IPS-11a (cell line): ENCODE measurements around the gene COP1.
"Not testable (repeated sequence)": the region's sequence is repeated elsewhere in the genome, so short reads cannot be mapped to it uniquely, and the experiment has no call there.

Source experiments
- H3K4me3 ChIP-seq: one replicate; pipeline ENCODE4 v1.5.1; 2013; ENCODE audit warnings: low read depth, low read length, control low read depth

Gene COP1

GRCh38 chr1:176136891-176137290 lies 70.2 kb downstream of the COP1 start:
- no peak overlapping the region for H3K4me3 ChIP-seq

GRCh38 chr1:176134666-176135065 lies 72.4 kb downstream of the COP1 start:
- no peak overlapping the region for H3K4me3 ChIP-seq

DNA sequence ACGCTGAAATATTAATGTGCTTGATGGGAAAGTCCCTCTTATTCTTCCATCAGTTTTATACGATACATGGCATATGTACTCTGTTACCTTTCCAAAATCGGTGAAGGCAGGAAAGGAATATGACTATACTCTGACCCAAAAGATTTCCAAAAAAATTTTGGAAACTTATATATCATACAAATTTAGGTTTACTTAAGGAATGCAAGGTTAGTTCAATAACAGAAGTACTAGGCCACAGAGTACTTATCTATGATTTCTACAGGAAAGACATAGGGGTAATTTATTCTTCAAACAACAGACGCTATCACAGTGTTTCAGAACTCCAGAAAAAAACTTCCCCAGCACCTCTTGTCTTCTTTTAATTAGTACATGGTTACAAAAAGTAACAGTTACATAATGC lies 84.8 kb downstream of the COP1 start:
- H3K4me3 ChIP-seq: no peak overlapping the region

DNA sequence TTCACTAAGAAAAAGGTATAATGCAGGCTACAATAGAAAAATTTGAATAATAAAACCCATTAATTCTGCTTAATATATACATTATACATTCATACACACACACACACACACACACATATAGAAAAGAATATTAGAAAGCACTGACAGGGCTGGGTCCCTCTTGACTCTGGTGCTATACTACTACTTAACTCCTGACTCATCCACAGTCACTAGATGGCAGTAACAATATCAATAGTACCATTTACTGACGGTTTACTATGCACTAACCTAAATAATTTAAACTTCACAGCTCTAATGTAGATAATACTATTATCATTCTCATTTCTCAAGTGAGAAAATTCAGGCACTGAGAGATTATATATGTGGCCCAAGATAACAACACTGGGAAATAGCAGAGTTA lies 87.5 kb downstream of the COP1 start:
- H3K4me3 ChIP-seq: no peak overlapping the region

GRCh38 chr1:176118985-176119384 lies 88.1 kb downstream of the COP1 start:
- no peak overlapping the region for H3K4me3 ChIP-seq

DNA sequence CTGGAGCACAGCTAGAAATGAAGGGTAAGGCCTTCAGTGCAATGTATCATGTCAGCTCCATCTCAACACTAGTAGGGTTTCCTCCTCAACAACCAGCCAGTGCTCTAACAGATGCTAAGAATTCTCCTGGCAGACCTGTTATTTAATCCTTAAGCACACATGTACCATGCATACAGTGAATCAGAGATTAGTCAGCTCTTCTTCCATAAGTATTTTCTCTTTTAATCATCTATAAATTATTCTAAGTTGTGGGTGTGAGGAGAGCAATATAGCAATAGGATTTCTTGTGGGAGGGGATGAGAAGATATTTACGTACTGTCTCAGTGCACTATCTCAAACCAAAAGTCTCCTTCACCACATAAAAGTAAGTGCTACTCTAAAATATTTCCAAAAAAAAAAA lies 95.3 kb downstream of the COP1 start:
- no peak overlapping the region for H3K4me3 ChIP-seq

- no peak overlapping the region for H3K4me3 ChIP-seq
Observed at GRCh38 chr1:176110203-176110602, 96.9 kb downstream of the COP1 start.

DNA sequence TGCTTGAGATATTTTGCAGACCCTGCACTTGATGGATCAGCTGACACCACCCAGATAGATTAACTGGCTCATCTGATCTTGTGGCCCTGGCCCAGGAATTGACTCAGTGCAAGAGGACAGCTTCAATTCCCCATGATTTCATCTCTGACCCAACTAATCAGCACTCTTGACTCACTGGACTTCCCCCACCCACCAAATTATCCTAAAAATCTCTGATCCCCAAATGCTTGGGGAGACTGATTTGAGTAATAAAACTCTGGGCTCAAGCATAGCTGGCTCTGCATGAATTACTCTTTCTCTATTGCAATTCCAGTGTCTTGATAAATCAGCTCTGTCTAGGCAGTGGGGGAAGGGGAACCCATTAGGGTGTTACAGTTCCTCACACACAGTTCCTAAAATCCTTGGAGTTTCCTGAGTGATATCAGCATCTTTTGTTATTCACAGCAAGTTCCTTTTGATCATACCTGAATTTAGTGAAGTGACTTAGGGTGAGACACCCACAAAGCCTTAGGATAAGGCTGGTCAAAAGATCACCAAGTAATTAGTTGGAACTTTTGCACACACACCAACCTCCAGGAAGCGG lies 104.2 kb downstream of the COP1 start:
- H3K4me3 ChIP-seq: no peak overlapping the region

DNA sequence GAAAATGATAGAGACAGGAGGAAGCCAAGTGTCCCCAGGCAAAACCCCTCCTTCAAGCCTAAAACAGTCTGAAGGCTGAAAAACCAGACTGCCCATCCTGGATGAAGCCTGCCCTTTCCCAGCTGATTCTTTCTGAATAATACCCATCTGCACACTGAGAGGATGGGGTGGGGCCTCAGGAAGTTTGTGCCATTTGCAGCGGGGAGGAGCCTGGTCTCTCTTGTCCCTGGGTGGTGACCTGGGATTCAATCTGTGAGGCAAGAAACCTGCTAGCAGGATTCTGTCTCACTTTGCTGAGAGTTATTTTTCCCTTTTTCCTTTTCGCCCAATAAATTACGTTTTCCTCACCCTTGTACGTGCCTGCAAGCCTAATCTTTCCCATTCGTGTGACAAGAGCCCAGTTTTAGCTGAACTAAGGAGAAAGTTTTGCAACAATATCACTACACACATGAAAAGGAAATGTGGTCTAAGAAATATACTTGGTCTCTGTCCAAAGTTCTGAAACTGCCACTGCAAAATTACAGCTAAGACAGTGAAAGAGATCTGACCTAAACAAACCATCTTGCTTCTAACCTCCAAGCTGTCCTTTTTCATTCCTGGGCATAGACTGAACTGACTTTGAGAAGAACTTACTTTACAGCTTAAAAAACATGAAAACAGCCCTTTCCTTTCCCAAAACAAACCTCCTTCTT lies 105.0 kb downstream of the COP1 start:
- no peak overlapping the region for H3K4me3 ChIP-seq

- H3K4me3 ChIP-seq: no peak overlapping the region
Observed at GRCh38 chr1:176098560-176098959, 108.5 kb downstream of the COP1 start.

- no peak overlapping the region for H3K4me3 ChIP-seq
Observed at GRCh38 chr1:176096015-176096414, 111.1 kb downstream of the COP1 start.

DNA sequence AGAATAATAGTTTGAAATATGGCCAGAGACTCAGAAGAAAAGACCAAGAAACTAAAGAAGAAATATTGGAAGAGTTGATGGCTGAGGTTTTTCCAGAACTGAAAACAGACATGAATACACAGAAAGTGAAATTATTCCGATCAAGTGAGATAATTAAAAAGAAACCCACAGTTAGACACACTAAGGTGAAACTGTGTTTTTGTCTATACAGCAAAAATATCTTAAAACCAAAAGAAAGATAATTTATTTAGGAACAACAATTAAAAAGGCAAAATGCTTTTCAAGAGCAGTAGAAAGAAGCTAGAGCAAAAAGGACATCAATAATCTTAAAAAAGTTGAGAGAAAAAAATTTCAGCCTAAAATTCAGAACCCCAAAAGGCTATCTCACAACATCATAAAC lies 116.3 kb downstream of the COP1 start:
- no peak overlapping the region for H3K4me3 ChIP-seq

DNA sequence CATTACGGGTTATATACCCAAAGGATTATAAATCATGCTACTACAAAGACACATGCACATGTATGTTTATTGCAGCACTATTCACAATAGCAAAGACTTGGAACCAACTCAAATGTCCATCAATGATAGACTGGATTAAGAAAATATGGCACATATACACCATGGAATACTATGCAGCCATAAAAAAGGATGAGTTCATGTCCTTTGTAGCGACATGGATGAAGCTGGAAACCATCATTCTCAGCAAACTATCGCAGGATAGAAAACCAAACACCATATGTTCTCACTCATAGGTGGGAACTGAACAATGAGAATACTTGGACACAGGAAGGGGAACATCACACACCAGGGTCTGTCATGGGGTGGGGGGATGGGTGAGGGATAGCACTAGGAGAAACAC lies 119.3 kb downstream of the COP1 start:
- H3K4me3 ChIP-seq: not testable (repeated sequence)

- H3K4me3 ChIP-seq: no peak overlapping the region
Observed at GRCh38 chr1:176073524-176074157, 133.4 kb downstream of the COP1 start.

DNA sequence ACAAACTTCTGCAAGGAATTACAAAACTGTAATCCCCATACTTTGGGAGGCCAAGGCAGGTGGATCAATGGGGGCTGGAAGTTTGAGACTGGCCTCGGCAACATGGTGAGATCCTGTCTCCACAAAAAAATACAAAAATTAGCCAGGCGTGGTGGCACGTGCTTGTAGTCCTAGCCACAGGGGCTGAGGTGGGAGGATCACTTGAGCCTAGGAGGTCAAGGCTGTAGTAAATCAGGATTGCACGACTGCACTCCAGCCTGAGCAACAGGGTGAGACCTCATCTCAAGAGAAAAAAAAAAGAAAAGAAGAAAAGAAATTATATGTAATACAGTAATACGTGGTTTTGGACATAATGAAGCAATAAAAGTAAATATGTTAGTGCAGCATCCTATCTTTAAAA lies 138.2 kb downstream of the COP1 start:
- H3K4me3 ChIP-seq: no peak overlapping the region

DNA sequence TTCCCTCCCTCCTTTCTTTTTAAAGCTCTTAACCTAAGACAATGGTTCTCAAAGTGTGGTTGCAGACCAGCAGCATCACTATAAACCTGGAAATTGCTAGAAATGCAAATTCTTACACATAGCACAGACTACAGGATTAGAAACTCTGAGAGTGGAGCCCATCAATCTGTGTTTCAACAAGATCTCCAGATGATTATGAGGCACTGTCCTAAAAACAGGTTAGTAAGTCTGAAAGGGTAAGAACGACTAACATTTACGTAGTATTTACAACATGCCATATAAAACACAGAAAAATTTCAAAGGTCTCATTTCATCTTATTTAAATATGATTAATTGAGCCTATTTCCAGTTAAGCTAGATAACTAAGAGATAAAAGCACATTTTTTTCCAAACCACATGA lies 138.8 kb downstream of the COP1 start:
- H3K4me3 ChIP-seq: no peak overlapping the region

DNA sequence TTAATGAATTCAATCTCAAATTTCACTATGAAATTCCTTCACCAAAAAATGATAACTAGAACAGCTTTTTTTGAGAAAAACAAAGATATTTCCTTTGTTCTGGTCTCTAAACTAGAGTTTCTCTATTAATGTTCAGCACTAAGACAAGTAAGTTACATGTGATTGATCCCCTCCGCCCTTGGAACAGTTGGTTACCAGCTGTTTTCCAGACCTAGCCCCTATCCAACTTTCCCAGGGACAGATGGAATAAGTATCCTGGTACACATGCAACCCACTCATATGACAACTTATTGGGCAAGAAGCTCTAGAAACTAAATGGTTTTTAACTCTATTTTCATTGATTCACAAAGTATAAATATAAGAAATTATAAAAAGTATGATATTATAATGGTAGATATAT lies 140.4 kb downstream of the COP1 start:
- no peak overlapping the region for H3K4me3 ChIP-seq

DNA sequence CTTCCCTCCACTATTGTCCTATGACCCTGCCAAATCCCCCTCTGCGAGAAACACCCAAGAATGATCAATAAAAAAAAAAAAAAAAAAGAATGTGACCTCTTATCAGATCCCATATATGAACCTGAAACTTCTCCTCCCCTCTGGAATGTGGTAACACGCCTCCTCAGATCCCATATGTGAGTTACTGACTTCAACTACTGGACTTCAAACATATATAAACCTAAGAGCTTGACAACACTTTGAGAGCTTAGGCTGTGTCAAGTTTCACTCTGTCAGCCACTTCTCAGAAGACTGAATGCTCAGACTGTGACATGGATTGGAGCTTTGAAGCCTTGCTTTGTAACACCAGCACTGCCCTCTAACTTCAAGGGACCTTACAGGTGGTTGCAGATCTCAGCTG lies 148.4 kb downstream of the COP1 start:
- H3K4me3 ChIP-seq: no peak overlapping the region

- H3K4me3 ChIP-seq: no peak overlapping the region
Observed at GRCh38 chr1:176056312-176056711, 150.8 kb downstream of the COP1 start.

GRCh38 chr1:176055398-176055797 lies 151.7 kb downstream of the COP1 start:
- H3K4me3 ChIP-seq: no peak overlapping the region

DNA sequence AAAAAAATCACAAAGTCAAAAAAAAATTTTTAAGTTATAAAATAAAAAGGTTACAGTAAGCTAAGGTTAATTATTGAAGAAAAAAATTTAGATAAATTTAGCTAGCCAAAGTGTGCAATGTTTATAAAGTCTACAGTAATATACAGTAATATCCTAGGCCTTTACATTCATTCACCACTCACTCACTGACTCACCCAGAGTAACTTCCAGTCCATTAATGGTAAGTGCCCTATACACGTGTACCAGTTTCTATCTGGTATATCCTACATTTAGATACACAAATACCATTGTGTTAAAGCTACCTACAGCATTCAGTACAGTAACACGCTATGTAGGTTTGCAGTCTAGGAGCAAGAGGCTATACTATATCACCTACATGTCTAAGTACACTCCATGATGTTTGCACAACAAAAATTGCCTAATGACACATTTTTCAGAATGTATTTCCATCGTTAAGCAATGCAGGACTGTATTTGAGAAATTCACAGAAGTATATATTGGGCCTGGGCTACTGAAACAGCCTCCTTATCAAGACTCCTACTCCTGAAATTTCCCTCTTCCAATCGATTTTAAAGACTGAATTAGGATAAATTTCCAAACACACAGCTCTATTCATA lies 155.1 kb downstream of the COP1 start:
- no peak overlapping the region for H3K4me3 ChIP-seq

- no peak overlapping the region for H3K4me3 ChIP-seq
Observed at GRCh38 chr1:176051402-176051801, 155.7 kb downstream of the COP1 start.
